T-helper 1 cell treated with Interleukin-12 subunit alpha and Interleukin-12 subunit beta and Interleukin-4 antibody, amounts not matched to agents 30 μg/mL and 1 μg/mL, for 36 hours (primary cell): Measurements from ENCODE around the gene FAM171A1.

Source experiments
- H3K27ac Mint-ChIP-seq: one replicate; pipeline ENCODE4 v1.8.0; 2021; ENCODE audit warnings: mild to moderate bottlenecking, mixed read lengths
- H3K27me3 Mint-ChIP-seq: one replicate; pipeline ENCODE4 v1.8.0; 2021; ENCODE audit warnings: low read depth, mixed read lengths
- H3K36me3 Mint-ChIP-seq: one replicate; pipeline ENCODE4 v1.8.0; 2021; ENCODE audit warnings: low read depth, mixed read lengths
- H3K4me1 Mint-ChIP-seq: one replicate; pipeline ENCODE4 v1.8.0; 2021; ENCODE audit warnings: low read depth, mixed read lengths
- H3K4me3 Mint-ChIP-seq: one replicate; pipeline ENCODE4 v1.8.0; 2021; ENCODE audit warnings: mild to moderate bottlenecking, moderate library complexity, mixed read lengths
- H3K9me3 Mint-ChIP-seq: one replicate; pipeline ENCODE4 v1.8.0; 2021; ENCODE audit warnings: mixed read lengths

Gene FAM171A1

GRCh38 chr10:15254808-15255648, 116.1 kb downstream of the FAM171A1 start:
- H3K27me3 Mint-ChIP-seq, result peaks cover 5% of the 10 kb centered on the region
- peaks cover 18% of the 10 kb centered on the region for H3K4me1 Mint-ChIP-seq
- H3K36me3 Mint-ChIP-seq, result no peaks in the 10 kb centered on the region
- H3K9me3 Mint-ChIP-seq, result no peaks in the 10 kb centered on the region
- H3K4me3 Mint-ChIP-seq, result peak overlapping the region; percentile 82
- peak overlapping the region; percentile 76 for H3K27ac Mint-ChIP-seq

- H3K36me3 Mint-ChIP-seq, result no peaks in the 10 kb centered on the region
- H3K4me1 Mint-ChIP-seq, result peaks cover 18% of the 10 kb centered on the region
- peaks cover 5% of the 10 kb centered on the region for H3K27me3 Mint-ChIP-seq
- H3K4me3 Mint-ChIP-seq, result peak overlapping the region; percentile 82
- no peaks in the 10 kb centered on the region for H3K9me3 Mint-ChIP-seq
- H3K27ac Mint-ChIP-seq, result peak overlapping the region; percentile 76
These were observed 116.9 kb downstream of the FAM171A1 start for GRCh38 chr10:15253951-15254807.

DNA sequence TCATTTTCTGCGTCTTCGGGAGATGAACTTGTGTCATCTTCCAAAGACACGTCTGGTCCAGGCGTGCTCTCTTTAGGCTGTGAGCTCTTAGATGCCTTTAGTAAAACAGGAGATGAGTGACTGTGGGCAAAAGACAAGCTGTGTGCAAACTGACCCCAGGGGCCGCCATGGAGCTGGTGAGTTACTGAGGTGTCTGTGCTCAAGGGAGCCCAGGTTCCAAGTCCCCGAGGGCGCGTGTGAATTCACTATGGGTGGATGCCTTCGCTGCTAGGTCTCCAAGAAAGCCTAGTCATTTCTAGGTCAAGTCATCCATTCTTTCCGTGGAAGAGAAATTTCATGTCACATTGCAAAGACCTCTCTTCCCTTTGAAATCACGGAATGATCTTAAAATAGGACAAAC, 118.7 kb downstream of the FAM171A1 start:
- Mint-ChIP-seq H3K9me3 (no peaks in the 10 kb centered on the region), H3K27me3 (peaks cover 5% of the 10 kb centered on the region), H3K4me3 (no peak overlapping the region), H3K27ac (no peak overlapping the region), H3K4me1 (peaks cover 18% of the 10 kb centered on the region), H3K36me3 (no peaks in the 10 kb centered on the region)

- H3K9me3 Mint-ChIP-seq, result no peaks in the 10 kb centered on the region
- H3K4me1 Mint-ChIP-seq, result peaks cover 18% of the 10 kb centered on the region
- no peaks in the 10 kb centered on the region for H3K36me3 Mint-ChIP-seq
- H3K4me3 Mint-ChIP-seq, result no peak overlapping the region
- peaks cover 4% of the 10 kb centered on the region for H3K27me3 Mint-ChIP-seq
- no peak overlapping the region for H3K27ac Mint-ChIP-seq
These were observed 119.2 kb downstream of the FAM171A1 start for GRCh38 chr10:15251791-15252380.

DNA sequence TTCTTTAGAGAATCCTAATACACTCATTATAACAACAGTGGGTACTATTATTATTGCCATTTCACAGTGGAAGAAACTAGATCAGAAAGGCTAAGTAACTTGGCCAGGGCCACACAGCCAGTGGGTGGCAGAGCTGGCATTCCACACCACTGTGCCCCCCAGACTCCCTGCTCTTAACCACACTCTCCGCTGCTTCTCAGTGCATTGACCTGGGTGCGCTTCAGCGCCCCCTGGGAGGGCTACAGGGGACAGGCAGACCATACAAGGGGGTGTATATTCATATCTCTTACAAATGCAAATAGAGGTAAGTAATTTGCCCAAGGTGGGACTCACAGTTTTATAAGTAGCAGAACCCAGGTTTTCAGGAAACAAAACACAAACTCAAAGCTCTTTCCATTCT, 125.6 kb downstream of the FAM171A1 start:
- Mint-ChIP-seq H3K9me3 (no peaks in the 10 kb centered on the region), H3K4me3 (no peak overlapping the region), H3K27me3 (no peaks in the 10 kb centered on the region), H3K27ac (no peak overlapping the region), H3K36me3 (no peaks in the 10 kb centered on the region), H3K4me1 (no peaks in the 10 kb centered on the region)

DNA sequence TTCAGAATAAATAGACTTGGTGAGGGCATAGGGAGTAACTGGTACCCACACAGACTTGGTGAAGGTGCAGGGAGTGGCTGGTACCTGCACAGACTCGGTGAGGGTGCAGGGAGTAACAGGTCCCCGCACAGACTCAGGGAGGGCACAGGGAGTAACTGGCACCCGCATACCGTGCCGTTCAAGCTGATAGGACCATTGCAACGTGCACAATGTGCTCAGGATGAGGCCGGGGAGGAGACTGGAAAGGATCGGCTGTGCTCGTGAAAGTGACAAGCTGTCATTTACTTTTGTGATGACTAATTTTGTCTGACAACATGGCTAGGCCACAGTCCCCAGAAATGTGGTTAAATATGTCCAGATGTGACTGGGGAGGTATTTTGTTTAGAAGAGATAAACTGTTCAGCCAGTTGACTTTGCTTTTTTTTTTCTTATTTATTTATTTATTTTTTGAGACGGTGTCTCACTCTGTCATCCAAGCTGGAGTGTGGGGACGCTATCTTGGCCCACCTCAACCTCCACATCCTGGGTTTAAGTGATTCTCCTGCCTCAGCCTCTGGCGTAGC, 126.4 kb downstream of the FAM171A1 start:
- Mint-ChIP-seq H3K36me3 (no peaks in the 10 kb centered on the region), H3K27ac (no peak overlapping the region)

GRCh38 chr10:15242261-15242840, 128.7 kb downstream of the FAM171A1 start:
- no peaks in the 10 kb centered on the region for H3K27me3 Mint-ChIP-seq
- no peak overlapping the region for H3K4me3 Mint-ChIP-seq
- H3K36me3 Mint-ChIP-seq, result no peaks in the 10 kb centered on the region
- H3K9me3 Mint-ChIP-seq, result no peaks in the 10 kb centered on the region
- no peak overlapping the region for H3K27ac Mint-ChIP-seq
- H3K4me1 Mint-ChIP-seq, result no peaks in the 10 kb centered on the region

More for the DNA sequence above, 126.4 kb downstream of the FAM171A1 start:
- Mint-ChIP-seq H3K4me3 (no peak overlapping the region), H3K27me3 (no peaks in the 10 kb centered on the region), H3K4me1 (no peaks in the 10 kb centered on the region), H3K9me3 (no peaks in the 10 kb centered on the region)

- Mint-ChIP-seq H3K9me3 (no peaks in the 10 kb centered on the region), H3K4me3 (no peak overlapping the region), H3K27me3 (no peaks in the 10 kb centered on the region), H3K36me3 (no peaks in the 10 kb centered on the region), H3K27ac (no peak overlapping the region), H3K4me1 (no peaks in the 10 kb centered on the region)
These were observed 129.8 kb downstream of the FAM171A1 start for GRCh38 chr10:15241306-15241705.

DNA sequence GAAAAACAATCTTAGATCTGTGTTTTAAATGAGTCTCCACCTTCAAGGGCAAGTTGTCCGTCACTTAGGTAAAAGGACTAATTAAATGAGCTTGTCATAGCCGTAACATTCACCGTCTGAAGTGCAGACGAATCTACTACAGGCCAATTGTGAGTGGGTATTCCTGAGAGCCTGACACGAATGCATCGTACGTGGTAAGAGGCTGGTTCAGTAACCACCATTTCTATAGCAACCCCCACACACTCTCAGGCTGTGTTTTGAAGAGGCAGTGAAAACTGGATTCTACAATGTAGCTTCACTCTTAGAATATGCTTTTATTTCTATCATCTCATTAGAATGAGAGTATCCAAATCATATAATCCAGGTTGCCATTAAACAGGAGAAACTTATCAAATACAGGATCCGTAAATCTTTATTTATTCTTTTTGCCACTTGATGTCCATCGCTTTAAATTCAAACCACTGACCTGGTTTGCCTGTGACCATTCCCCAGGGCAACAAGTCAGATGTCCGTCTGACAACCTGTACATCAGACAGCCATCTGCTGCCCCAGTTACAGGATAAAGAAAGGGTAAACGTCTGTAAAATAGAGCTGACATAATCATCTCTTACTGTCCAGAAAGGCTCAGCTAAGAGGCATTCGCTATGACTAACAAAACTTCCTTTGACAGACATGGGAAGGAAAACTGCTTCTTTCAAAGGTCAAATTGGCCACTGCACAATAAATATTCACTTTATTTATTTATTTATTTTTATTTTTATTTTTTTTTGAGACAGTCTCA, 132.3 kb downstream of the FAM171A1 start:
- H3K4me1 Mint-ChIP-seq, result no peaks in the 10 kb centered on the region
- H3K4me3 Mint-ChIP-seq, result no peak overlapping the region
- H3K36me3 Mint-ChIP-seq, result no peaks in the 10 kb centered on the region
- no peaks in the 10 kb centered on the region for H3K27me3 Mint-ChIP-seq
- no peaks in the 10 kb centered on the region for H3K9me3 Mint-ChIP-seq
- H3K27ac Mint-ChIP-seq, result no peak overlapping the region

DNA sequence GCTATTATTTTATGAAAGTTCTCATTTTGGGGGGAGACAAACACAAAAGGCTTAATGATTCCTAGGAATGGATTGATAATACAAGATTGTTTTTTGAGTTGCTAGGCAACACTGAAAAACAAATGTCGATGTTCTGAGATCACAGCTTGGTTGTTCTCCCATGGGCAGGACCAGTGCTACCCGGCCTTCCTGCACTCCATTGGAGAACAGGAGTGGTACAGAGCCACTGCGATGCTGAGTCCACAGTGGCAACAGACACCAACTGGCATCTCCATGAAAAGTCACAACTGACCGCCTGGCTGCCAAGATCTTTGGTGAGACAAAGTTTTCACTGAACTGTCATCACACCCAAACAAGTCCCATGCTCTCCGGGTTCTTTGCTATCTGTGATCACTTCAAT, 133.7 kb downstream of the FAM171A1 start:
- no peaks in the 10 kb centered on the region for H3K36me3 Mint-ChIP-seq
- H3K4me1 Mint-ChIP-seq, result no peaks in the 10 kb centered on the region
- H3K9me3 Mint-ChIP-seq, result no peaks in the 10 kb centered on the region
- H3K27me3 Mint-ChIP-seq, result no peaks in the 10 kb centered on the region
- no peak overlapping the region for H3K27ac Mint-ChIP-seq
- no peak overlapping the region for H3K4me3 Mint-ChIP-seq

- Mint-ChIP-seq H3K27me3 (no peaks in the 10 kb centered on the region), H3K36me3 (no peaks in the 10 kb centered on the region), H3K9me3 (no peaks in the 10 kb centered on the region), H3K4me1 (no peaks in the 10 kb centered on the region), H3K4me3 (no peak overlapping the region), H3K27ac (no peak overlapping the region)
These were observed 134.7 kb downstream of the FAM171A1 start for GRCh38 chr10:15236340-15236739.

- no peaks in the 10 kb centered on the region for H3K9me3 Mint-ChIP-seq
- no peak overlapping the region for H3K4me3 Mint-ChIP-seq
- no peaks in the 10 kb centered on the region for H3K4me1 Mint-ChIP-seq
- no peaks in the 10 kb centered on the region for H3K27me3 Mint-ChIP-seq
- H3K27ac Mint-ChIP-seq, result no peak overlapping the region
- H3K36me3 Mint-ChIP-seq, result no peaks in the 10 kb centered on the region
These were observed 138.8 kb downstream of the FAM171A1 start for GRCh38 chr10:15232279-15232678.

DNA sequence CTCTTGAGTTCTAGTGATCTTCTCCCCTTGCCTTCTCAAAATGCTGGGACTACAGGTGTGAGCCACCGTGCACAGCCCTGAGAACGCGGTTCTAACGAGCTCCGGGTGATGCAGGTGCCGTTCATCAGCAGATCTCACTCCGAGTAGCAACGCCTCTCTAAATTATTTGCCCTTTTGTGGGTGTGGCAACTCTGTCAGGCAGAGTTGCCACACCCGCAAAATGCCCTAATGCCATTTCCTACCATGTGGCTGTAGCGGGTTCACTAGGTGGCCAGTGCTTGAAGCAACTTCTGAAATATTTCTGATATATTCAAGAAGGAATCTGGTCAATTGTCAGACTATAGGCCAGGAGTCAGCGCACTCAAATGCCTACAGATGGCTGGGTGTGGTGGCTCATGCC, 139.7 kb downstream of the FAM171A1 start:
- H3K9me3 Mint-ChIP-seq, result no peaks in the 10 kb centered on the region
- H3K4me3 Mint-ChIP-seq, result no peak overlapping the region
- no peaks in the 10 kb centered on the region for H3K27me3 Mint-ChIP-seq
- H3K4me1 Mint-ChIP-seq, result no peaks in the 10 kb centered on the region
- no peaks in the 10 kb centered on the region for H3K36me3 Mint-ChIP-seq
- H3K27ac Mint-ChIP-seq, result no peak overlapping the region
